CD1c-positive myeloid dendritic cell (primary cell): ENCODE data around the gene FOXRED2.
"Not testable (repeated sequence)": the region's sequence is repeated elsewhere in the genome, so short reads cannot be mapped to it uniquely, and the experiment has no call there.

Experiments
- DNase-seq: peaks from one replicate; pipeline ENCODE4 v3.0.0-alpha.2; 2016; ENCODE audit errors: extremely low spot score

FOXRED2 gene

GRCh38 chr22:36470162-36470993 is 36.5 kb downstream of the FOXRED2 start:
- peak; percentile 87 for DNase-seq

GRCh38 chr22:36469094-36469710 is 37.6 kb downstream of the FOXRED2 start:
- no peak for DNase-seq

- DNase-seq = no peak
These were observed 38.9 kb downstream of the FOXRED2 start for GRCh38 chr22:36467946-36468345.

GRCh38 chr22:36467042-36467810 is 39.6 kb downstream of the FOXRED2 start:
- no peak for DNase-seq

- no peak for DNase-seq
These were observed 40.6 kb downstream of the FOXRED2 start for GRCh38 chr22:36466258-36466657.

GRCh38 chr22:36465232-36466021 is 41.4 kb downstream of the FOXRED2 start:
- no peak for DNase-seq

- no peak for DNase-seq
These were observed 42.1 kb downstream of the FOXRED2 start for GRCh38 chr22:36464715-36465231.

GRCh38 chr22:36463783-36464184 is 43.1 kb downstream of the FOXRED2 start:
- DNase-seq = no peak

- DNase-seq = no peak
These were observed 44.9 kb downstream of the FOXRED2 start for GRCh38 chr22:36461665-36462649.

GRCh38 chr22:36460202-36460601 is 46.6 kb downstream of the FOXRED2 start:
- no peak for DNase-seq

- no peak for DNase-seq
These were observed 49.0 kb downstream of the FOXRED2 start for GRCh38 chr22:36457688-36458450.

- DNase-seq = peak; percentile 57
These were observed 50.4 kb downstream of the FOXRED2 start for GRCh38 chr22:36456464-36456845.

- DNase-seq = peak; percentile 11
These were observed 51.0 kb downstream of the FOXRED2 start for GRCh38 chr22:36455571-36456463.

- peak; percentile 90 for DNase-seq
These were observed 51.8 kb downstream of the FOXRED2 start for GRCh38 chr22:36454916-36455570.

- DNase-seq = no peak
These were observed 52.9 kb downstream of the FOXRED2 start for GRCh38 chr22:36453855-36454378.

- DNase-seq = not testable (repeated sequence)
These were observed 53.7 kb downstream of the FOXRED2 start for GRCh38 chr22:36452978-36453607.
